ENCODE measurements around the gene KLHL29.

DNA sequence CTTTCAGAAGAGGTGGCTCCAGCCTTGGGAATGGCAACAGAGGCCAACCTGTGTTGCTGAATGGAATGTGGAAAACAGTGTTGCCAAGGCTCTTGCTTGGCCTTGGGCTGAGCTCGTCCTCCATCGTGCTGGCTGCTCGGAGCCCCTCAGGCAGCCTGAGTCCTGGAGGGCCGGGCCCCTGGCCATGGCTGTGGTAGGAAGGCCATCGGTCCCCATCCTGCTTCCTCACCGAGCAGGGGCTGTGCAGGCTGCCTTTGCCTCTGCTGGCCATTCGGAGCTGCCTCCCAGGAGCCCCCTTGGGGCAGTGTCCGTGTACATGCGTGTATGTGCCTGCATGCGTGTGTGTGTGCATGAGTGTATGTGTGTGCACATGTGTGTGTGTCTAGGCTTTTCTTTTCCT lies 178.2 kb downstream of the KLHL29 start:
- TF ChIP-seq POLR2AphosphoS5 (IDR thresholded peaks at IDR 0.05; ENCODE audit: low read depth, low read length) (no peak), POLR2A (IDR thresholded peaks at IDR 0.05; ENCODE audit: low read depth, low read length) (no peak), TAF1 (IDR thresholded peaks at IDR 0.05; ENCODE audit: borderline replicate concordance, low read depth, low read length) (no peak)
